ENCODE data around the gene MCUB. TPM values are rescaled to one million over a fixed set of nuclear protein-coding genes. Genes with fewer than 3 reads are reported as not detected.

The MCUB gene
- total RNA-seq, 1 experiment from 2014 or later: 14.8 TPM

DNA sequence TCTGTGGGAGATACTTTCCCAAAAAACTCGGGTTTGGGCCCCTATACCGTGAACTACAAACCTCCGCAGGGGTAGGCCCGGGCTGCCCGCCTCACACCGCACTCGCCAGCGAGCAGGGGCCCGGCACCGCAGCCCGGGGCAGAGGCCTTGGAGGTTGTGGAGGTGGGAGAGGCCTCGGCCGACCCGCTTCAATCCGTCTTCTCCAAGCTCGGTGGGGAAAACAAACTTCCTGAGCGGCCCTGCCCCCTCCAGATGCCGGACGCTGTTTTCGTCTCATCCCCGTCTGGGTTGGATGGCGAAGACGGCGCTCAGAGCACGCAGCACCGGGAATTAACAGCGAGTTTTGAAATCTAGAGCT lies 442 bp upstream of the MCUB start:
- H3K9me3 ChIP-seq (ENCODE audit: control insufficient read depth, low read depth, low read length): no peaks in the 10 kb centered on the region
- no peak overlapping the region for H4K91ac ChIP-seq (ENCODE audit: insufficient read length, low read depth, low read length)
- H2BK20ac ChIP-seq (ENCODE audit: low read depth, low read length, poor library complexity, severe bottlenecking): no peak overlapping the region
- Mint-ChIP-seq H3K4me1 (peaks cover 14 to 21% of the 10 kb centered on the region in 2 experiments), H3K36me3 (ENCODE audit: insufficient read depth in 1 of 3, low read depth in 3 of 3) (peaks cover 2 to 11% (median 8%) of the 10 kb centered on the region in 3 experiments; a peak in 6 of 7 replicates), H3K27ac (peak overlapping the region in 2 of 3 experiments; percentile 63 to 89; a peak in 2 of 7 replicates), H3K9me3 (peaks cover 2 to 6% of the 10 kb centered on the region in 2 experiments; a peak in 2 of 5 replicates), H3K27me3 (ENCODE audit: low read depth) (peaks cover 5% of the 10 kb centered on the region), H3K4me3 (peak overlapping the region; percentile 79 to 86)
- no peaks in the 10 kb centered on the region for H3K79me1 ChIP-seq (ENCODE audit: insufficient read depth, low read depth, low read length, poor library complexity, severe bottlenecking)
- H3K27ac ChIP-seq (ENCODE audit: insufficient read length, low read depth, low read length): no peak overlapping the region
- H3K27me3 ChIP-seq (ENCODE audit: insufficient read depth, low read length): no peaks in the 10 kb centered on the region
- no peak overlapping the region for H3K4ac ChIP-seq (ENCODE audit: low read depth, low read length)
- no peak overlapping the region for H2BK15ac ChIP-seq (ENCODE audit: low read depth, low read length)
- H3K23me2 ChIP-seq (ENCODE audit: insufficient read length, low read depth, low read length, poor library complexity, severe bottlenecking): peaks cover 15% of the 10 kb centered on the region
- no peak overlapping the region for H4K8ac ChIP-seq (replicated peaks; ENCODE audit: insufficient read length, low read depth, low read length)
- no peak overlapping the region for H2AK5ac ChIP-seq (ENCODE audit: insufficient read length, low read length)
- H2BK12ac ChIP-seq (ENCODE audit: insufficient read length, low read depth, low read length): no peak overlapping the region
- peak overlapping the region; percentile 81 for H3K14ac ChIP-seq (ENCODE audit: insufficient read depth, low read length)
- H3K4me2 ChIP-seq (ENCODE audit: insufficient read depth, insufficient read length, low read length): peak overlapping the region; percentile 98
- H2BK120ac ChIP-seq (ENCODE audit: low read depth, low read length, poor library complexity, severe bottlenecking): no peak overlapping the region
- no peak overlapping the region for H3T11ph ChIP-seq (ENCODE audit: low read length)
- no peak overlapping the region for H2AFZ ChIP-seq (ENCODE audit: low read length)
- no peaks in the 10 kb centered on the region for H3K79me2 ChIP-seq (ENCODE audit: insufficient read depth, low read length)
- H4K20me1 ChIP-seq (ENCODE audit: control insufficient read depth, insufficient read depth, insufficient read length): no peaks in the 10 kb centered on the region
- no peak overlapping the region for H3K56ac ChIP-seq (ENCODE audit: insufficient read length, low read depth, low read length)
- H2BK5ac ChIP-seq (ENCODE audit: insufficient read length, low read length): no peak overlapping the region
- peak; percentile 60 for DNase-seq
- peak overlapping the region; percentile 31 for H4K5ac ChIP-seq (ENCODE audit: insufficient read length, low read depth, low read length)
- WGBS (ENCODE audit: extremely low coverage, insufficient read length, low lambda C conversion rate): no CpG with 5 or more reads among the region's 27 CpGs
- no peak overlapping the region for H3K23ac ChIP-seq (ENCODE audit: insufficient read length, low read depth, low read length)
- TF ChIP-seq, protein P1, sequence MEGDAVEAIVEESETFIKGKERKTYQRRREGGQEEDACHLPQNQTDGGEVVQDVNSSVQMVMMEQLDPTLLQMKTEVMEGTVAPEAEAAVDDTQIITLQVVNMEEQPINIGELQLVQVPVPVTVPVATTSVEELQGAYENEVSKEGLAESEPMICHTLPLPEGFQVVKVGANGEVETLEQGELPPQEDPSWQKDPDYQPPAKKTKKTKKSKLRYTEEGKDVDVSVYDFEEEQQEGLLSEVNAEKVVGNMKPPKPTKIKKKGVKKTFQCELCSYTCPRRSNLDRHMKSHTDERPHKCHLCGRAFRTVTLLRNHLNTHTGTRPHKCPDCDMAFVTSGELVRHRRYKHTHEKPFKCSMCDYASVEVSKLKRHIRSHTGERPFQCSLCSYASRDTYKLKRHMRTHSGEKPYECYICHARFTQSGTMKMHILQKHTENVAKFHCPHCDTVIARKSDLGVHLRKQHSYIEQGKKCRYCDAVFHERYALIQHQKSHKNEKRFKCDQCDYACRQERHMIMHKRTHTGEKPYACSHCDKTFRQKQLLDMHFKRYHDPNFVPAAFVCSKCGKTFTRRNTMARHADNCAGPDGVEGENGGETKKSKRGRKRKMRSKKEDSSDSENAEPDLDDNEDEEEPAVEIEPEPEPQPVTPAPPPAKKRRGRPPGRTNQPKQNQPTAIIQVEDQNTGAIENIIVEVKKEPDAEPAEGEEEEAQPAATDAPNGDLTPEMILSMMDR (conservative IDR thresholded peaks at IDR 0.05): no peak
- H3K4me1 ChIP-seq (ENCODE audit: insufficient read depth, low read length): no peaks in the 10 kb centered on the region
- peak overlapping the region; percentile 91 for H3K18ac ChIP-seq (ENCODE audit: insufficient read length, low read depth, low read length)
- peak overlapping the region; percentile 53 for H3K9ac ChIP-seq (ENCODE audit: extremely low read depth, insufficient read length, low read length)

Data from H9 (cell line).